Measurements from ENCODE around the gene PMPCA.

The PMPCA gene, protein sequence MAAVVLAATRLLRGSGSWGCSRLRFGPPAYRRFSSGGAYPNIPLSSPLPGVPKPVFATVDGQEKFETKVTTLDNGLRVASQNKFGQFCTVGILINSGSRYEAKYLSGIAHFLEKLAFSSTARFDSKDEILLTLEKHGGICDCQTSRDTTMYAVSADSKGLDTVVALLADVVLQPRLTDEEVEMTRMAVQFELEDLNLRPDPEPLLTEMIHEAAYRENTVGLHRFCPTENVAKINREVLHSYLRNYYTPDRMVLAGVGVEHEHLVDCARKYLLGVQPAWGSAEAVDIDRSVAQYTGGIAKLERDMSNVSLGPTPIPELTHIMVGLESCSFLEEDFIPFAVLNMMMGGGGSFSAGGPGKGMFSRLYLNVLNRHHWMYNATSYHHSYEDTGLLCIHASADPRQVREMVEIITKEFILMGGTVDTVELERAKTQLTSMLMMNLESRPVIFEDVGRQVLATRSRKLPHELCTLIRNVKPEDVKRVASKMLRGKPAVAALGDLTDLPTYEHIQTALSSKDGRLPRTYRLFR

GRCh38 chr9:136410500-136411287 is at the start of gene PMPCA, which contains the start of gene ENTR1:
Gene PMPCA, plus strand, starts transcription at chr9:136410658. Its CDS starts 11 bp downstream, at chr9:136410669.
Gene ENTR1, minus strand, starts transcription at chr9:136410614. Its CDS starts 217 bp downstream, at chr9:136410397.
- peak within 1 kb of the TSS; percentile 91 for H3K4me2 ChIP-seq (ENCODE audit: low read depth, low read length, poor library complexity, severe bottlenecking)
- no peaks in the 10 kb centered on the region for H4K20me1 ChIP-seq (ENCODE audit: low read depth, low read length)
- no peaks in the 10 kb centered on the region for H3K9me2 ChIP-seq (replicated peaks; ENCODE audit: insufficient read depth, low read length)
- H3F3A ChIP-seq (ENCODE audit: insufficient read depth), result no peaks in the 10 kb centered on the region
- H3K9me3 ChIP-seq (ENCODE audit: insufficient read depth, low read length), result no peaks in the 10 kb centered on the region
- peaks cover 44% of the 10 kb centered on the region for H3K79me2 ChIP-seq (ENCODE audit: insufficient read depth, low read length)
- peak within 1 kb of the TSS; percentile 95 for H3K9ac ChIP-seq (ENCODE audit: low read length)
- H2AFZ ChIP-seq (ENCODE audit: low read depth, low read length, severe bottlenecking), result peak within 1 kb of the TSS; percentile 63
- H3K36me3 ChIP-seq (ENCODE audit: low read length), result peaks cover 8% of the 10 kb centered on the region; the same call in 1 of the 2 replicates
- peak within 1 kb of the TSS; percentile 90 for H3K4me3 ChIP-seq (ENCODE audit: insufficient read depth, low read length, poor library complexity, severe bottlenecking)
- H3K27ac ChIP-seq (ENCODE audit: low read depth, low read length), result peak within 1 kb of the TSS; percentile 62
- no peak for TF ChIP-seq EZH2phosphoT487 (conservative IDR thresholded peaks at IDR 0.05; ENCODE audit: low read length)
- TF ChIP-seq, protein P1, sequence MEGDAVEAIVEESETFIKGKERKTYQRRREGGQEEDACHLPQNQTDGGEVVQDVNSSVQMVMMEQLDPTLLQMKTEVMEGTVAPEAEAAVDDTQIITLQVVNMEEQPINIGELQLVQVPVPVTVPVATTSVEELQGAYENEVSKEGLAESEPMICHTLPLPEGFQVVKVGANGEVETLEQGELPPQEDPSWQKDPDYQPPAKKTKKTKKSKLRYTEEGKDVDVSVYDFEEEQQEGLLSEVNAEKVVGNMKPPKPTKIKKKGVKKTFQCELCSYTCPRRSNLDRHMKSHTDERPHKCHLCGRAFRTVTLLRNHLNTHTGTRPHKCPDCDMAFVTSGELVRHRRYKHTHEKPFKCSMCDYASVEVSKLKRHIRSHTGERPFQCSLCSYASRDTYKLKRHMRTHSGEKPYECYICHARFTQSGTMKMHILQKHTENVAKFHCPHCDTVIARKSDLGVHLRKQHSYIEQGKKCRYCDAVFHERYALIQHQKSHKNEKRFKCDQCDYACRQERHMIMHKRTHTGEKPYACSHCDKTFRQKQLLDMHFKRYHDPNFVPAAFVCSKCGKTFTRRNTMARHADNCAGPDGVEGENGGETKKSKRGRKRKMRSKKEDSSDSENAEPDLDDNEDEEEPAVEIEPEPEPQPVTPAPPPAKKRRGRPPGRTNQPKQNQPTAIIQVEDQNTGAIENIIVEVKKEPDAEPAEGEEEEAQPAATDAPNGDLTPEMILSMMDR (IDR thresholded peaks at IDR 0.05; ENCODE audit: insufficient read depth, low read length, poor library complexity, severe bottlenecking), result no peak
- H3K27me3 ChIP-seq (ENCODE audit: low read length), result no peaks in the 10 kb centered on the region

DNA sequence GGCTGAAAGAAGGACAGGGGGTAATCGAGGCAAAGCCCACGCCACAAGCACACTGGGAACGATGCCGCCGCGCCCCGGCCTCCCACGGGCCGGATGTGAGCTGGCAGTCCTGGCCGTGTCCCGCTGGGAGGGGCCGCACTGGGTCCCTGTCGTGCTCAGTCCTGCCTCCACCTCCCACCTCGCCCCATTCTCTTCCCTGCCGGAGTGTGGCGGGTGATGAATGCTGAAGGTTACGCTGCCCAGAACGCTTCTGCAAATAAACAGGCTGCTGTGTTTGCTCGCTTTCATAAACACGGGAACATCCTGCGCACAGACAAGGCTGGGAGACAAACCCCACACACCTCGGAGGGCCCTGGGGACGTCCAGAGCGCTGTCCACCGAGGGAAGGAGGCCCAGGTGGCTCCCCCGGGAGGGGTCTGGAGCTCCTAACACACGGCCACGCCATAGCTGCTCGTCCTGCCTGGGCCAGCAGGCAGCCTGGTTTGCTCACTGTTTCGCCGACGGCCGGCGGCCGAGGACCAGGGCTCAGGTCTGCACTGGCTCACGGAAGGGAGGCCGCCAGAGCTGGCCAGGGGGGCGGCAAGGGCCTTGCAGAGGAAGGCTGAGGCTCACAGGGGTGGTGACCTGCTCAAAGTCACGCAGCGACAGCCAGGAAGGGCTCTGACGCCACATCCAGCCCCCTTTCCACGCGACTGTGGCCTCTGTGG is 49.3 kb upstream of the PMPCA start:
- no peaks in the 10 kb centered on the region for H3K36me3 ChIP-seq (ENCODE audit: low read length)
- no peak overlapping the region for H3K4me2 ChIP-seq (ENCODE audit: low read depth, low read length, poor library complexity, severe bottlenecking)
- H3K9me2 ChIP-seq (replicated peaks; ENCODE audit: insufficient read depth, low read length), result no peaks in the 10 kb centered on the region
- H3F3A ChIP-seq (ENCODE audit: insufficient read depth), result no peaks in the 10 kb centered on the region
- no peaks in the 10 kb centered on the region for H4K20me1 ChIP-seq (ENCODE audit: low read depth, low read length)
- H2AFZ ChIP-seq (ENCODE audit: low read depth, low read length, severe bottlenecking), result no peak overlapping the region
- H3K9me3 ChIP-seq (ENCODE audit: insufficient read depth, low read length), result no peaks in the 10 kb centered on the region
- no peak overlapping the region for H3K27ac ChIP-seq (ENCODE audit: low read depth, low read length)
- TF ChIP-seq, protein P1 (IDR thresholded peaks at IDR 0.05; ENCODE audit: insufficient read depth, low read length, poor library complexity, severe bottlenecking), result no peak
- no peak for TF ChIP-seq EZH2phosphoT487 (conservative IDR thresholded peaks at IDR 0.05; ENCODE audit: low read length)
- H3K79me2 ChIP-seq (ENCODE audit: insufficient read depth, low read length), result no peaks in the 10 kb centered on the region
- H3K9ac ChIP-seq (ENCODE audit: low read length), result no peak overlapping the region
- no peak overlapping the region for H3K4me3 ChIP-seq (ENCODE audit: insufficient read depth, low read length, poor library complexity, severe bottlenecking)
- H3K27me3 ChIP-seq (ENCODE audit: low read length), result no peaks in the 10 kb centered on the region

GRCh38 chr9:136361754-136362449 is 48.6 kb upstream of the PMPCA start:
- Histone ChIP-seq H3K4me3 (ENCODE audit: insufficient read depth, low read length, poor library complexity, severe bottlenecking) (no peak overlapping the region), H3K79me2 (ENCODE audit: insufficient read depth, low read length) (no peaks in the 10 kb centered on the region), H3K27me3 (ENCODE audit: low read length) (no peaks in the 10 kb centered on the region), H2AFZ (ENCODE audit: low read depth, low read length, severe bottlenecking) (no peak overlapping the region), H3K4me2 (ENCODE audit: low read depth, low read length, poor library complexity, severe bottlenecking) (no peak overlapping the region), H3K27ac (ENCODE audit: low read depth, low read length) (no peak overlapping the region), H3K9me2 (replicated peaks; ENCODE audit: insufficient read depth, low read length) (no peaks in the 10 kb centered on the region), H3F3A (ENCODE audit: insufficient read depth) (no peaks in the 10 kb centered on the region), H3K36me3 (ENCODE audit: low read length) (no peaks in the 10 kb centered on the region), H4K20me1 (ENCODE audit: low read depth, low read length) (no peaks in the 10 kb centered on the region), H3K9me3 (ENCODE audit: insufficient read depth, low read length) (no peaks in the 10 kb centered on the region), H3K9ac (ENCODE audit: low read length) (no peak overlapping the region)
- TF ChIP-seq EZH2phosphoT487 (conservative IDR thresholded peaks at IDR 0.05; ENCODE audit: low read length), result no peak
- TF ChIP-seq, protein P1 (IDR thresholded peaks at IDR 0.05; ENCODE audit: insufficient read depth, low read length, poor library complexity, severe bottlenecking), result no peak

Measured in SU-DHL-6 (cell line).